ENCODE data around the gene ADAMTS2.

GRCh38 chr5:179367491-179367890 is 22.2 kb upstream of the ADAMTS2 start:
- TF ChIP-seq CTCF (IDR thresholded peaks at IDR 0.05; ENCODE audit: insufficient read depth, low read length, poor library complexity, severe bottlenecking) (no peak), EZH2phosphoT487 (conservative IDR thresholded peaks at IDR 0.05; ENCODE audit: low read length) (no peak)
